D721Med (cell line): Measurements from ENCODE around the gene ROR2.

Experiments
- DNase-seq: peaks from one replicate; pipeline ENCODE4 v3.0.0; 2011; ENCODE audit warnings: low spot score; ENCODE audit not compliant: insufficient read length
- FAIRE-seq: peaks from 2 replicates; lab custom pipeline; 2011; peaks lifted over from hg19 to GRCh38; lab: Jason Lieb, UNC
- TF ChIP-seq, protein P1 (sequence below): IDR thresholded peaks from 2 replicates; pipeline ENCODE4 v1.5.1; 2012; ENCODE audit warnings: mild to moderate bottlenecking, control low read depth; ENCODE audit not compliant: insufficient read depth; ENCODE audit errors: missing control alignments

ROR2 gene

DNA sequence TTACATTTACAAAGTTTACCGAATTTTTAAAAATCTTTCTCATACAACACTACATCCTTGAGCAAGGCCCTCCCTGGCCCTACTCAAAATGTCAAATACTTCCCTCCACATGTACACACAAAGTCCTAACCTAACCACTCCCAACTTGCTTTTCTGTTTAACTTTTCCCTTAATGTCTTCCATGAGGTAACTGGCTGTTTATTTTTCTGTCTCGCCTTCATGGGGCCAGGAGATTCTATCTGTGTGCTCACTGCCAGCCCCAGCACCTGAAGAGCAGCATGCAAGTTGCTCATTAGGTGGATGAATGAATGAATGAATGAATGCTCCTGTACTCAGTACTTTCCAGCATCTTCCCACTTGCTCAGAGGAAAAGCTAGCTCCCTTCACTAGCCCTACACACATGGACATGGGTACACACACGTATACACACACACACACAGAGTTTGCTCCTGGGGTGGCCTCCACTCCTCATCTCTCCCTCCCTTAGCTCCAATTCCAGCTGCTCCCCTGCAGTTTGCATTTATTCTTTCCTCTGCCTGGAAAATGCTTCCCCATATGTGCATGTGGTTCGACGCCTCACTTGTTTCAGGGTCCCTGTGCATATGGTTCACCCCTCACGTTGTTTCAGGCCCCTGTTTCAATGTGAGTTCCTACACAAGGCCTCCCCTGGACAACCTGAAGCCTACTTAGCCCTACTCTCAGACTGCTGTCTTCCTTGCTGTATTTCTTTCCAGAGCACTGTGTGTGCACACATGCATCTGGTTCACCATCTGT lies 165.2 kb downstream of the ROR2 start:
- TF ChIP-seq, protein P1, sequence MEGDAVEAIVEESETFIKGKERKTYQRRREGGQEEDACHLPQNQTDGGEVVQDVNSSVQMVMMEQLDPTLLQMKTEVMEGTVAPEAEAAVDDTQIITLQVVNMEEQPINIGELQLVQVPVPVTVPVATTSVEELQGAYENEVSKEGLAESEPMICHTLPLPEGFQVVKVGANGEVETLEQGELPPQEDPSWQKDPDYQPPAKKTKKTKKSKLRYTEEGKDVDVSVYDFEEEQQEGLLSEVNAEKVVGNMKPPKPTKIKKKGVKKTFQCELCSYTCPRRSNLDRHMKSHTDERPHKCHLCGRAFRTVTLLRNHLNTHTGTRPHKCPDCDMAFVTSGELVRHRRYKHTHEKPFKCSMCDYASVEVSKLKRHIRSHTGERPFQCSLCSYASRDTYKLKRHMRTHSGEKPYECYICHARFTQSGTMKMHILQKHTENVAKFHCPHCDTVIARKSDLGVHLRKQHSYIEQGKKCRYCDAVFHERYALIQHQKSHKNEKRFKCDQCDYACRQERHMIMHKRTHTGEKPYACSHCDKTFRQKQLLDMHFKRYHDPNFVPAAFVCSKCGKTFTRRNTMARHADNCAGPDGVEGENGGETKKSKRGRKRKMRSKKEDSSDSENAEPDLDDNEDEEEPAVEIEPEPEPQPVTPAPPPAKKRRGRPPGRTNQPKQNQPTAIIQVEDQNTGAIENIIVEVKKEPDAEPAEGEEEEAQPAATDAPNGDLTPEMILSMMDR: no peak
- no peak for FAIRE-seq
- no peak for DNase-seq

DNA sequence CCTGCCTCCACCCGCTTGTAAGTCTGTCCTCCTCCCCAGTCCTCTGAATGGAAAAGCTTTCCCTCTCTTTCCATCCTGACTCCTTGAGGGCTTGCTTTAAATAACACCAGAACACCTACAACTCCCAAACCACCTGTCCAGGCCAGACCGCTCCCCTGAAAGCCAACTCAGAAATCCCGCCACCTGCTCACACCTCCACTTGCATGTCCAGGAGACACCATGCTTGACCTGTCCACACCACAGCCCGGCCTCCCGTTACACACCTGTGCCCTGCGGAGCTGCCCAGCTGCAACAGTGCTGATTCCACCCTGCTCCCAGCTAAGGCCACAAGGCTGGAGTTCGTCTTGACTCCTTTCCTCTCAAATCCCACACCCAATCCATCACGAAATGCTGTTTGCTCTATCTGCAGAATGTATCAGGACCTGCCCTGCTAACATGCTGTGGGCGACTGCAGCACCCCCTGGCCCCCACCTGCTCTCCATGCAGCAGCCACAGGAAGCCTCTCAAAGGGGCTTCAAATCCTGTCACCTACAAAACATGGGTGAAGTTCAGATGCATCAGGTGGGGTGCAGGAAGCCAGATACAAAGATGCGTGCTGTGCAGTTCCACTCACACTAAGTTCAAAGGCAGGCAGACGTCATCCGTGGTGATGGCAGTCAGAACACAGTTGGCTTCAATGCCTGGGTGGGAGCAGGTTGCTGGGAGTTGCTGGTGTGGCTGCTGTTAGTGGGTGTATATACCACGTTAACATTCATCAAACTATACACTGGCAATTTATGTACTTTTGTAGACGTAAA lies 166.0 kb downstream of the ROR2 start:
- no peak for FAIRE-seq
- TF ChIP-seq, protein P1: no peak
- no peak for DNase-seq

DNA sequence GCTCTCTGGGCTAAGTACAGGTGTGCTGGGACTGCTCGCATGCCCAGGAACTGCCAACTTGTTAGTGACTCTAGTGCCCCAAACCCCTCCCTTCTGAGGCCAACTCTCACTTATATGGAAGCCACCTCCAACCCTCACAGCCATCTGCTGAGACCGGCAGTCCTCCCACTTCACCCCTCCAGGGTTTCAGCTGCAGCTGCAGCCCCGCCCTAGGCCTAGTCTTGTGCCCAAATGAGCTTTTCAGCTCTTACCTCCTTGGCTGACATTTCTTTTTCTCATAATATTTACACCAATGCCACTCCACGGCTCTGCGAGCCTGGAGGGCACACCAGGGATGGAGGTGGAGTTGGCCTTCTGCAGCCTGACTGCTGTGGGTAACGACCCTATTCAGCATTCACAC lies 166.6 kb downstream of the ROR2 start:
- TF ChIP-seq, protein P1: no peak
- FAIRE-seq (no peak), DNase-seq (no peak)

DNA sequence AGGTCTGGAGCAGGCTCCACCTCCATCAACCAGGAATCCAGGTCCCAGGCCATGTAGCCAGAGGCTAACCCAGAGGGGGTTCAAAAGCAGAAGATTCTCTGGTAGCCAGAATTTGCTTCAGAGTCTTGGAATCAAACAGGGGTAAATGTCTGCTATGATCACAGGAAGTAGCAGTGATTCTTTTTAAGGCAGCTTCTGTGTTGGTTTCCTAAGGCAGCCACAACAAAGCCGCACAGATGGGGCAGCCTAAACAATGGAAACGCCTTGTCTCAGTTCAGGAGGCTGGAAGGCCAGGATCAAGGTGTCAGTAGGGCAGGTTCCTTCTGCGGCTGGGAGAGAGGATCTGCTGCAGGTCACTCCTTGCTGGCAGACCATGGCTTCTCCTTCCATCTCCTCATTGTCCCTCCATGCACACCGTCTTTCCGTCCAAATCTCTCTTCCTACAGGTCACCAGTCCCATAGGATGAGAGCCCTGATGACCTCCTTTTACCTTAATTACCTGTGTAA lies 167.3 kb downstream of the ROR2 start:
- DNase-seq: no peak
- FAIRE-seq: no peak
- TF ChIP-seq, protein P1: no peak

DNA sequence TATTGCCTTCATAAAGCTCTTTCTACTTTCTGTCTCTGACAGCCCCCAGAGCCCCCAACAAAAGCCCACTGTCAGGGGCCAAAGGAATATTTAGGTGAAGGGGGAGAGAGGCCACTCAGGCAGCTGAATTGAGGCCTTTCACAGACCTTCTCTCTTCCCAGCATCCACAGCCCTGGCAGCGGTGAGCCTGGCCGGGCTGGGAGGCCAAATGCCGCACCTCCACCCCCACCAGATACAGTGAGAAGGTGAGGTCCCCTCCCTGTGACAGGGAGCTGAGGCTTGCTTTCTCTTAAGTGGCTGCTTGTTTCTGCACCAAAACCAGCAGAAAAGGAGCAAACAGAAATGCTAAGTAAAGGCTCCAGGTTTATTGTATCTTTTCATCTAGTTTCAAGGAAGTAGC lies 168.1 kb downstream of the ROR2 start:
- DNase-seq (no peak), FAIRE-seq (no peak)
- TF ChIP-seq, protein P1: no peak

DNA sequence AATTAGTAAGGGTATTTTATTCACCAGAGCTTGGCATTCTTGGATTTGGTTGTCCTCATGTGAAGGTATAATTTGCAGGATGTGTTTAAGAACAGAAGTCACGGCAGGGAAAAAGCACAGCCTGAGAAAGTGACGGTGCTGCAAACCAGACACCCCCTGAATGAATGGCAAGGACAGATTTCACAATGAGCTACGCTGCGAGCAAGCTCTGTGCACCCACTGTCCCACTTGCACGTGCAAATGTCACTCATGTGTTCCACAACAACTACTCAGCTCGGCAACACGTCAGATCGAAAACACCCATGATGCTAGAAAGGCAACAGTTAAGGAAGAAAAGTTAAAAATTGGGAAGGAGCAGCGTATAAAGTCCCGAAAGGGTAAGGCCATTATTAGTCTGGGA lies 168.9 kb downstream of the ROR2 start:
- FAIRE-seq (no peak), DNase-seq (no peak)
- TF ChIP-seq, protein P1: no peak
